Astrocyte (in vitro differentiated cells and primary cell): ENCODE results near the gene CAVIN1. TPM values are rescaled to one million over a fixed set of nuclear protein-coding genes. Genes with fewer than 3 reads are reported as not detected.

ENCODE experiments used
- DNase-seq: peaks from one replicate; pipeline ENCODE4 v3.0.0-alpha.2; 2010; ENCODE audit warnings: low read depth
- FAIRE-seq: peaks from 2 replicates; lab custom pipeline; 2011; peaks lifted over from hg19 to GRCh38; lab: Jason Lieb, UNC
- H2AFZ ChIP-seq: 2 replicates; pipeline ENCODE4 v1.6.0; 2012; ENCODE audit warnings: low read depth, low read length, inconsistent platforms
- H3K27ac ChIP-seq: 2 replicates; pipeline ENCODE4 v1.5.1; 2011; ENCODE audit warnings: low read depth, low read length, inconsistent platforms
- H3K27me3 ChIP-seq: 2 replicates; pipeline ENCODE4 v1.6.0; 2011; ENCODE audit warnings: low read length, inconsistent platforms; ENCODE audit not compliant: insufficient read depth
- H3K36me3 ChIP-seq: 2 replicates; pipeline ENCODE4 v1.5.1; 2011; ENCODE audit warnings: low read length, inconsistent platforms; ENCODE audit not compliant: insufficient read depth
- H3K4me1 ChIP-seq: 2 replicates; pipeline ENCODE4 v1.5.1; 2011; ENCODE audit warnings: low read length, inconsistent platforms; ENCODE audit not compliant: insufficient read depth
- H3K4me2 ChIP-seq: 2 replicates; pipeline ENCODE4 v1.6.0; 2012; ENCODE audit warnings: low read length, inconsistent platforms
- H3K4me3 ChIP-seq: 2 replicates; pipeline ENCODE4 v1.5.1; 2011; ENCODE audit warnings: low read depth, mild to moderate bottlenecking, low read length, inconsistent platforms; ENCODE audit not compliant: insufficient read depth
- H3K79me2 ChIP-seq: 2 replicates; pipeline ENCODE4 v1.6.0; 2012; ENCODE audit warnings: mild to moderate bottlenecking, low read length, inconsistent platforms; ENCODE audit not compliant: insufficient read depth
- H3K9ac ChIP-seq: 2 replicates; pipeline ENCODE4 v1.6.0; 2012; ENCODE audit warnings: mild to moderate bottlenecking, low read length, inconsistent platforms
- H3K9me3 ChIP-seq: 2 replicates; pipeline ENCODE4 v1.5.1; 2012; ENCODE audit warnings: low read depth, mild to moderate bottlenecking, low read length, inconsistent platforms; ENCODE audit not compliant: insufficient read depth
- H4K20me1 ChIP-seq: 2 replicates; pipeline ENCODE4 v1.6.0; 2012; ENCODE audit warnings: low read length, inconsistent platforms; ENCODE audit not compliant: insufficient read depth
- H3K27ac Mint-ChIP-seq: one replicate; pipeline ENCODE4 v1.8.0; 2021; ENCODE audit warnings: mild to moderate bottlenecking, mixed read lengths; ENCODE audit not compliant: unreplicated experiment
- H3K27me3 Mint-ChIP-seq: one replicate; pipeline ENCODE4 v1.8.0; 2021; ENCODE audit warnings: low read depth, mixed read lengths; ENCODE audit not compliant: unreplicated experiment
- H3K36me3 Mint-ChIP-seq: one replicate; pipeline ENCODE4 v1.8.0; 2021; ENCODE audit warnings: low read depth, mixed read lengths; ENCODE audit not compliant: unreplicated experiment
- H3K4me1 Mint-ChIP-seq: one replicate; pipeline ENCODE4 v1.8.0; 2021; ENCODE audit warnings: low read depth, mixed read lengths; ENCODE audit not compliant: unreplicated experiment
- H3K4me3 Mint-ChIP-seq: one replicate; pipeline ENCODE4 v1.8.0; 2021; ENCODE audit warnings: mild to moderate bottlenecking, moderate library complexity, mixed read lengths; ENCODE audit not compliant: unreplicated experiment
- H3K9me3 Mint-ChIP-seq: one replicate; pipeline ENCODE4 v1.8.0; 2021; ENCODE audit warnings: mild to moderate bottlenecking, mixed read lengths; ENCODE audit not compliant: unreplicated experiment
- EZH2 ChIP-seq: IDR thresholded peaks from 2 replicates; pipeline ENCODE4 v1.6.1; 2012; ENCODE audit warnings: mild to moderate bottlenecking, low read length, inconsistent platforms; ENCODE audit not compliant: insufficient read depth
- total RNA-seq: library from RNA; stranded (reverse); gene quantifications from 2 replicates; pipeline ENCODE4 v1.2.1, GENCODE V29; 2021
- TF ChIP-seq, protein P1 (sequence below): IDR thresholded peaks from 2 replicates; pipeline ENCODE4 v1.5.1; 2011; ENCODE audit warnings: low read depth, mild to moderate bottlenecking, inconsistent platforms, low read length, moderate library complexity; ENCODE audit not compliant: insufficient read depth

The CAVIN1 gene
- total RNA-seq, 1 donor from 2014 or later, result 602 TPM

DNA sequence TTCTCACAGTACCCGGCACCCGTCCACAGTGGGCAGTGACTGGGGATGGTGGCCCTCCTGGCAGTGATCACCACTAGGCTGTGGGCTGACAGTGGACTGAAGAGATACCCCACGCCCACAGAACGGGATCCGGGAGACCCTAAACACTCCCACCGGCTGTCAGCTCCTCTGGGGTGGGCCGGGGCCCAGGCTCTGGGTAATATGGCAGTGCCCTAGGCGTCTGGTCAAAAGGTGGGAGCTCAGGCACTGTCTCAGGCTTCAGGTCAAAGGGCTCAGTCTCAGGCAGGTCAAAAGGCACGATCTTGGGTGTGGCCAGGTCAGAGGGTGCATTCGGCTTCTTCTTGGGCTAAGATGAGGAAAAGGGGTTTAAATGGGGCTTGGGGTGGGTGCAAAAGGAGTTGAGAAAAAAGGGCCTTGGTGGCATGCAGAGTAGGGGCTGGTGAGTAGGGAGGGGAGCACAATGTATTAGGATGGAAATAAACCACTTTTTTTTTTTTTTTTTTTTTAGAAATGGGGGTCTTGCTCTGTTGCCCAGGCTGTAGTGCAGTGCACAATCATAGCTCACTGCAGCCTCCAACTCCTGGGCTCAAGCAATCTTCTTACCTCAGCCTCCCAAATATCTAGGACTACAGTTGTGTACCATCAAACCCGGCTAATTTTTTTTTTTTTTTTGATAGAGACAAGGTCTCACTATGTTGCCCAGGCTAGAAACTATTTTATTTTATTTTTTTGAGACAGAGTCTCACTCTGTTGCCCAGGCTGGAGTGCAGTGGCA is 11.0 kb downstream of the CAVIN1 start:
- no peaks in the 10 kb centered on the region for H3K27me3 ChIP-seq
- DNase-seq (no peak), FAIRE-seq (no peak)
- H3K79me2 ChIP-seq, result peaks cover 98% of the 10 kb centered on the region
- Mint-ChIP-seq H3K9me3 (no peaks in the 10 kb centered on the region), H3K4me1 (peaks cover 47% of the 10 kb centered on the region), H3K4me3 (no peak overlapping the region), H3K36me3 (peaks cover 10% of the 10 kb centered on the region), H3K27ac (peak overlapping the region; percentile 11), H3K27me3 (no peaks in the 10 kb centered on the region)
- no peak overlapping the region for H3K4me3 ChIP-seq
- H3K9ac ChIP-seq, result no peak overlapping the region
- no peak overlapping the region for H2AFZ ChIP-seq
- peaks cover 13% of the 10 kb centered on the region for H3K36me3 ChIP-seq
- TF ChIP-seq, protein P1, sequence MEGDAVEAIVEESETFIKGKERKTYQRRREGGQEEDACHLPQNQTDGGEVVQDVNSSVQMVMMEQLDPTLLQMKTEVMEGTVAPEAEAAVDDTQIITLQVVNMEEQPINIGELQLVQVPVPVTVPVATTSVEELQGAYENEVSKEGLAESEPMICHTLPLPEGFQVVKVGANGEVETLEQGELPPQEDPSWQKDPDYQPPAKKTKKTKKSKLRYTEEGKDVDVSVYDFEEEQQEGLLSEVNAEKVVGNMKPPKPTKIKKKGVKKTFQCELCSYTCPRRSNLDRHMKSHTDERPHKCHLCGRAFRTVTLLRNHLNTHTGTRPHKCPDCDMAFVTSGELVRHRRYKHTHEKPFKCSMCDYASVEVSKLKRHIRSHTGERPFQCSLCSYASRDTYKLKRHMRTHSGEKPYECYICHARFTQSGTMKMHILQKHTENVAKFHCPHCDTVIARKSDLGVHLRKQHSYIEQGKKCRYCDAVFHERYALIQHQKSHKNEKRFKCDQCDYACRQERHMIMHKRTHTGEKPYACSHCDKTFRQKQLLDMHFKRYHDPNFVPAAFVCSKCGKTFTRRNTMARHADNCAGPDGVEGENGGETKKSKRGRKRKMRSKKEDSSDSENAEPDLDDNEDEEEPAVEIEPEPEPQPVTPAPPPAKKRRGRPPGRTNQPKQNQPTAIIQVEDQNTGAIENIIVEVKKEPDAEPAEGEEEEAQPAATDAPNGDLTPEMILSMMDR, result no peak
- TF ChIP-seq EZH2, result no peak
- no peak overlapping the region for H3K27ac ChIP-seq
- no peaks in the 10 kb centered on the region for H3K9me3 ChIP-seq
- H3K4me2 ChIP-seq, result no peak overlapping the region
- peaks cover 62% of the 10 kb centered on the region for H3K4me1 ChIP-seq
- peaks cover 97% of the 10 kb centered on the region for H4K20me1 ChIP-seq

DNA sequence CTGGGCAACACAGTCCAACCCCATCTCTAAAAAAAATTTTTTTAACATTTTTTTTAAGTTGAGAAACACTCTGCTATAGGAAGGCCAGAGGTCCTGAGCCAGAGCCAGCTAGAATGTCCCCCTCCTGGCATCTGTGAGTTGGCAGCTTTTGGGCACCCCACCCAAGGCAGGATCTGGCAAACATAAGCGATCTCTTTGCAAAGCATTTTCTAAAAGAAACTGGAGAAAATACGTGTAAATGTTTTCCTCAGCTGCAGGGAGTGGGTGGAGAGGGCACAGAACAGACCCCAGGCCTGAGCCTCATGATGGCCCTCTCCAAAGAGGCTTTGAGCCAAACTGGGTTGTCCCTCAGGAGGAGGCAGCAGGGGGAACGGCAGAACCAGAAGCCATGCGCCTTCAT is 11.7 kb downstream of the CAVIN1 start:
- Mint-ChIP-seq H3K4me3 (no peak overlapping the region), H3K27me3 (no peaks in the 10 kb centered on the region), H3K9me3 (no peaks in the 10 kb centered on the region), H3K36me3 (peaks cover 10% of the 10 kb centered on the region), H3K4me1 (peaks cover 54% of the 10 kb centered on the region), H3K27ac (no peak overlapping the region)
- FAIRE-seq, result no peak
- Histone ChIP-seq H2AFZ (no peak overlapping the region), H3K4me2 (no peak overlapping the region), H3K79me2 (peaks cover 98% of the 10 kb centered on the region), H4K20me1 (peaks cover 97% of the 10 kb centered on the region), H3K27me3 (no peaks in the 10 kb centered on the region), H3K36me3 (peaks cover 10% of the 10 kb centered on the region), H3K4me1 (peaks cover 63% of the 10 kb centered on the region), H3K9me3 (no peaks in the 10 kb centered on the region), H3K27ac (no peak overlapping the region), H3K4me3 (no peak overlapping the region), H3K9ac (no peak overlapping the region)
- TF ChIP-seq, protein P1, result no peak
- TF ChIP-seq EZH2, result no peak
- DNase-seq, result no peak

DNA sequence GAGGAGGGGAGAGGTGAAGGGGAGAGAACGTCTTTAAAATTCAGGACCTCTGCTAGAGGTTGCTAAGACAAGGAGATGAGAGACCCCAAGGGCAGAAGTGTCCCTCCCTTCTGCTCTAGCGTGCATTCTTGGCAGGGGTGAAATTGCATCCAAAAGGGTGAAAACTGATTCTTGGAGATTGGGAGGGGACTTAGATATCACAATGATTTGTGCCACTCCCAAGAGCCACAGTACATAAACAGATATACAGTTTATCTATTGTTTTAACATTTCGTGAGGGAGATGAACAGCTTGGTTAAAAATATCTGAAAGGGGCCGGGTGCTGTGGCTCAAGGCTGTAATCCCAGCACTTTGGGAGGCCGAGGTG is 12.8 kb downstream of the CAVIN1 start:
- Histone ChIP-seq H3K36me3 (peaks cover 10% of the 10 kb centered on the region), H3K9ac (peak overlapping the region; percentile 1), H3K4me3 (no peak overlapping the region), H3K4me1 (peaks cover 59% of the 10 kb centered on the region), H4K20me1 (peaks cover 96% of the 10 kb centered on the region), H3K9me3 (no peaks in the 10 kb centered on the region), H3K27me3 (no peaks in the 10 kb centered on the region), H3K79me2 (peaks cover 98% of the 10 kb centered on the region), H2AFZ (no peak overlapping the region), H3K27ac (peak overlapping the region; percentile 47), H3K4me2 (peak overlapping the region; percentile 53)
- Mint-ChIP-seq H3K4me1 (peaks cover 50% of the 10 kb centered on the region), H3K27ac (peak overlapping the region; percentile 47), H3K27me3 (no peaks in the 10 kb centered on the region), H3K4me3 (peak overlapping the region; percentile 43), H3K9me3 (no peaks in the 10 kb centered on the region), H3K36me3 (peaks cover 8% of the 10 kb centered on the region)
- DNase-seq (no peak), FAIRE-seq (no peak)
- TF ChIP-seq EZH2, result no peak
- TF ChIP-seq, protein P1, result no peak
